Thyroid gland (tissue), 4 donors: Measurements from ENCODE around the gene MAGI1. TPM values are rescaled to one million over a fixed set of nuclear protein-coding genes. Genes with fewer than 3 reads are reported as not detected.
"Not testable (repeated sequence)": the region's sequence is repeated elsewhere in the genome, so short reads cannot be mapped to it uniquely, and the experiment has no call there.

Experiments used
- DNase-seq, 2 donors: peaks; one replicate each; pipeline ENCODE4 v3.0.0-alpha.2; 2019
- H3K27ac ChIP-seq, 3 donors: fragments of 200-600 bp; sonication (generic); 1 replicate in 2 of 3; 2 replicates in 1 of 3; pipeline ENCODE4 v1.5.1; 2016 to 2019; ENCODE audit warnings: mild to moderate bottlenecking in 1 of 3, moderate library complexity in 1 of 3
- H3K27me3 ChIP-seq: fragments of 200-600 bp; sonication (generic); one replicate; pipeline ENCODE4 v1.5.1; 2019
- H3K36me3 ChIP-seq, 2 donors: fragments of 200-600 bp; sonication (generic); one replicate each; pipeline ENCODE4 v1.5.1; 2016 to 2019
- H3K4me1 ChIP-seq, 2 donors: fragments of 200-600 bp; sonication (generic); one replicate each; pipeline ENCODE4 v1.5.1; 2017 to 2019
- H3K4me3 ChIP-seq, 3 donors: fragments of 200-600 bp; sonication (generic); replicated peaks in 1 of 3; 1 replicate in 2 of 3; 2 replicates in 1 of 3; pipeline ENCODE4 v1.5.1; 2016; ENCODE audit warnings: mild to moderate bottlenecking in 1 of 3
- H3K9me3 ChIP-seq: fragments of 200-600 bp; sonication (generic); one replicate; pipeline ENCODE4 v1.5.1; 2017
- CTCF ChIP-seq, 6 experiments: fragments of 200-600 bp in 3 of 6; fragments of 450-650 bp in 3 of 6; sonication (generic) in 3 of 6; IDR thresholded peaks; one replicate each; pipeline ENCODE4 v1.5.1; 2016 to 2019; ENCODE audit warnings: antibody characterized with exemption in 6 of 6, mild to moderate bottlenecking in 2 of 6, inconsistent platforms in 1 of 6, moderate library complexity in 1 of 6
- POLR2A ChIP-seq, 2 donors: fragments of 450-650 bp; IDR thresholded peaks; one replicate each; pipeline ENCODE4 v1.6.1; 2017; ENCODE audit warnings: antibody characterized with exemption in 2 of 2, mild to moderate bottlenecking in 2 of 2, moderate library complexity in 1 of 2
- WGBS, 2 donors: methylation state at CpG; one replicate each; pipeline ENCODE4 v1.1.5; 2017; 5-methylcytosine and 5-hydroxymethylcytosine counted together
- intact Hi-C: fragments of 100-400 bp; cut with DNase I; formaldehyde crosslinking; loops from one replicate; pipeline ENCODE4 v1.15.1; 2023
- total RNA-seq, 4 donors: library from RNA; depleted of rRNA; stranded (reverse); fragments of >200 nt; gene quantifications; one replicate each; pipeline ENCODE4 v1.2.3, GENCODE V29; 2016

MAGI1 gene
- total RNA-seq, 4 donors from 2014 or later = 60.5 to 123 (median 87.5) TPM

DNA sequence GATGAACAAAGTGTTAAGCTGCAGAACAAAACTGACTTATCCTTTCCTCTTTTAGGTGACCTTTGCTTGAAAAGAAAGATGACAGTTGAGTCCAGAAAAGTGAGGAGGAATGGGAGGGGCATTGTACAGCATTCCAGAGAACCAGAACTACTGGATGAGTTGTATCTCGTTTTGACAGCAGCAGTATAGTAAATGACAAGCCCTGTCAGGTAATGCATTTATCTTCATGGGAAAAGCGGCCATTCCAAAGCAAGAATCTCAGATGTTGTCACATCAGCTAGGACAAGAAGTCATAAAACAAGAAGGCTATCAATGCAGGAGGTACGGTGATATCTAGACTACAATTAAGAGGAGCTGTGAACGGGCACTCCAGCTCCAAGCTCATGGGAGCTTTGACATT lies 421.5 kb downstream of the MAGI1 start:
- DNase-seq = no peak
- H3K27ac ChIP-seq = no peak overlapping the region
- no peak overlapping the region for H3K4me3 ChIP-seq
- H3K4me1 ChIP-seq = peaks cover 4 to 8% of the 10 kb centered on the region in 2 donors
- H3K9me3 ChIP-seq = no peaks in the 10 kb centered on the region
- intact Hi-C loops = no loop called here
- H3K36me3 ChIP-seq = no peaks in the 10 kb centered on the region
- TF ChIP-seq CTCF (IDR thresholded peaks at IDR 0.05) (no peak), POLR2A (IDR thresholded peaks at IDR 0.05) (no peak)
- H3K27me3 ChIP-seq = no peaks in the 10 kb centered on the region
- WGBS, 2 donors = 63 to 67% methylated on average over 4 of the region's 4 CpGs

- Histone ChIP-seq H3K4me1 (peaks cover 4 to 8% of the 10 kb centered on the region in 2 donors), H3K27me3 (no peaks in the 10 kb centered on the region), H3K27ac (no peak overlapping the region), H3K4me3 (no peak overlapping the region), H3K9me3 (no peaks in the 10 kb centered on the region), H3K36me3 (no peaks in the 10 kb centered on the region)
- no peak for DNase-seq
- intact Hi-C loops = no loop called here
- TF ChIP-seq CTCF (IDR thresholded peaks at IDR 0.05) (no peak), POLR2A (IDR thresholded peaks at IDR 0.05) (no peak)
- WGBS, 2 donors = 85 to 95% methylated on average over 1 of the region's 1 CpG
These were observed 422.2 kb downstream of the MAGI1 start for GRCh38 chr3:65616563-65616962.

GRCh38 chr3:65615329-65615728 lies 423.4 kb downstream of the MAGI1 start:
- TF ChIP-seq POLR2A (IDR thresholded peaks at IDR 0.05) (no peak), CTCF (IDR thresholded peaks at IDR 0.05) (no peak)
- H3K4me3 ChIP-seq = no peak overlapping the region
- WGBS, 2 donors = 89 to 98% methylated on average over 4 of the region's 4 CpGs
- H3K27ac ChIP-seq = no peak overlapping the region
- intact Hi-C loops = no loop called here
- H3K9me3 ChIP-seq = no peaks in the 10 kb centered on the region
- peaks cover 4 to 8% of the 10 kb centered on the region in 2 donors for H3K4me1 ChIP-seq
- DNase-seq = no peak
- H3K36me3 ChIP-seq = no peaks in the 10 kb centered on the region
- H3K27me3 ChIP-seq = no peaks in the 10 kb centered on the region

- no peak for TF ChIP-seq POLR2A (IDR thresholded peaks at IDR 0.05)
- TF ChIP-seq CTCF (IDR thresholded peaks at IDR 0.05) = no peak
- intact Hi-C loops = no loop called here
- Histone ChIP-seq H3K36me3 (no peaks in the 10 kb centered on the region), H3K4me3 (no peak overlapping the region), H3K4me1 (peaks cover 4 to 8% of the 10 kb centered on the region in 2 donors), H3K27ac (no peak overlapping the region), H3K27me3 (no peaks in the 10 kb centered on the region), H3K9me3 (no peaks in the 10 kb centered on the region)
- DNase-seq = no peak
- 73 to 75% methylated on average over 2 of the region's 2 CpGs for WGBS, 2 donors
These were observed 424.1 kb downstream of the MAGI1 start for GRCh38 chr3:65614585-65614984.

DNA sequence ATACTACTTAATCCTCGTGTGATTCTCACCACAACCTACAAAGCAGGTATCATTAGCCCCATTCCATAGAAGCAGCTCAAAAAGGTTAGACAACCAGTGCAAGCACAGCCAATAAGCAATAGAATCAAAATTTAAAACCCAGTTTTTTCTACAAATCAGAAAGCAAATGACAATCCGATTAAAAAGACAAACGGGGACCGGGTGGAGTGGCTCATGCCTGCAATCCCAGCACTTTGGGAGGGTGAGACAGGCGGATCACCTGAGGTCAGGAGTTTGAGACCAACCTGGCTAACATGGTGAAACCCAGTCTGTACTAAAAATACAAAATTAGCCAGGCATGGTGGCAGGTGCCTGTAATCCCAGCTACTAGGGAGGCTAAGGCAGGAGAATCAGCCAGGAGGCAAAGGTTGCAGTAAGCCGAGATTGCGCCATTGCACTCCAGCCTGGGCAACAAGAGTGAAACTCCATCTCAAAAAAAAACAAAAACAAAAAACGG lies 430.7 kb downstream of the MAGI1 start:
- 94 to 96% methylated on average over 8 of the region's 8 CpGs for WGBS, 2 donors
- H3K27ac ChIP-seq, H3K27me3 ChIP-seq, intact Hi-C loops, H3K4me3 ChIP-seq, H3K9me3 ChIP-seq, DNase-seq, H3K36me3 ChIP-seq: not testable (repeated sequence)
- peaks cover 12 to 13% of the 10 kb centered on the region in 2 donors for H3K4me1 ChIP-seq

- Histone ChIP-seq H3K27ac (no peak overlapping the region), H3K36me3 (no peaks in the 10 kb centered on the region), H3K4me1 (peaks cover 12 to 13% of the 10 kb centered on the region in 2 donors), H3K4me3 (no peak overlapping the region), H3K9me3 (no peaks in the 10 kb centered on the region), H3K27me3 (no peaks in the 10 kb centered on the region)
- no peak for TF ChIP-seq CTCF (IDR thresholded peaks at IDR 0.05)
- TF ChIP-seq POLR2A (IDR thresholded peaks at IDR 0.05) = no peak
- intact Hi-C loops = no loop called here
- no peak for DNase-seq
These were observed 431.6 kb downstream of the MAGI1 start for GRCh38 chr3:65607101-65607500.
